SK-N-MC (cell line): ENCODE measurements around the gene RAB30.

Experiments
- EZH2 ChIP-seq: fragments of 200-600 bp; sonication (generic); IDR thresholded peaks from one replicate; pipeline ENCODE4 v1.6.1; 2017; ENCODE audit warnings: antibody characterized with exemption
- POLR2AphosphoS5 ChIP-seq: IDR thresholded peaks from 2 replicates; pipeline ENCODE4 v1.6.1; 2012; ENCODE audit warnings: mild to moderate bottlenecking, low read depth, low read length, borderline replicate concordance

- TF ChIP-seq EZH2 (no peak), POLR2AphosphoS5 (no peak)
Observed at GRCh38 chr11:83115551-83115950, 43.9 kb upstream of the RAB30 start.
